Thyroid gland (tissue), 4 donors: ENCODE data around the gene KCNS3. TPM values are rescaled to one million over a fixed set of nuclear protein-coding genes. Genes with fewer than 3 reads are reported as not detected.

Experiments used
- DNase-seq, 2 donors: peaks; one replicate each; pipeline ENCODE4 v3.0.0-alpha.2; 2019
- H3K27ac ChIP-seq, 3 donors: fragments of 200-600 bp; sonication (generic); 1 replicate in 2 of 3; 2 replicates in 1 of 3; pipeline ENCODE4 v1.5.1; 2016 to 2019; ENCODE audit warnings: mild to moderate bottlenecking in 1 of 3, moderate library complexity in 1 of 3
- H3K27me3 ChIP-seq: fragments of 200-600 bp; sonication (generic); one replicate; pipeline ENCODE4 v1.5.1; 2019
- H3K36me3 ChIP-seq, 2 donors: fragments of 200-600 bp; sonication (generic); one replicate each; pipeline ENCODE4 v1.5.1; 2016 to 2019
- H3K4me1 ChIP-seq, 2 donors: fragments of 200-600 bp; sonication (generic); one replicate each; pipeline ENCODE4 v1.5.1; 2017 to 2019
- H3K4me3 ChIP-seq, 3 donors: fragments of 200-600 bp; sonication (generic); replicated peaks in 1 of 3; 1 replicate in 2 of 3; 2 replicates in 1 of 3; pipeline ENCODE4 v1.5.1; 2016; ENCODE audit warnings: mild to moderate bottlenecking in 1 of 3
- H3K9me3 ChIP-seq: fragments of 200-600 bp; sonication (generic); one replicate; pipeline ENCODE4 v1.5.1; 2017
- CTCF ChIP-seq, 6 experiments: fragments of 200-600 bp in 3 of 6; fragments of 450-650 bp in 3 of 6; sonication (generic) in 3 of 6; IDR thresholded peaks; one replicate each; pipeline ENCODE4 v1.5.1; 2016 to 2019; ENCODE audit warnings: antibody characterized with exemption in 6 of 6, mild to moderate bottlenecking in 2 of 6, inconsistent platforms in 1 of 6, moderate library complexity in 1 of 6
- POLR2A ChIP-seq, 2 donors: fragments of 450-650 bp; IDR thresholded peaks; one replicate each; pipeline ENCODE4 v1.6.1; 2017; ENCODE audit warnings: antibody characterized with exemption in 2 of 2, mild to moderate bottlenecking in 2 of 2, moderate library complexity in 1 of 2
- WGBS, 2 donors: methylation state at CpG; one replicate each; pipeline ENCODE4 v1.1.5; 2017; 5-methylcytosine and 5-hydroxymethylcytosine counted together
- intact Hi-C: fragments of 100-400 bp; cut with DNase I; formaldehyde crosslinking; loops from one replicate; pipeline ENCODE4 v1.15.1; 2023
- total RNA-seq, 4 donors: library from RNA; depleted of rRNA; stranded (reverse); fragments of >200 nt; gene quantifications; one replicate each; pipeline ENCODE4 v1.2.3, GENCODE V29; 2016

Gene KCNS3
- total RNA-seq, 4 donors from 2014 or later, result 6.2 to 25.1 (median 7.6) TPM

DNA sequence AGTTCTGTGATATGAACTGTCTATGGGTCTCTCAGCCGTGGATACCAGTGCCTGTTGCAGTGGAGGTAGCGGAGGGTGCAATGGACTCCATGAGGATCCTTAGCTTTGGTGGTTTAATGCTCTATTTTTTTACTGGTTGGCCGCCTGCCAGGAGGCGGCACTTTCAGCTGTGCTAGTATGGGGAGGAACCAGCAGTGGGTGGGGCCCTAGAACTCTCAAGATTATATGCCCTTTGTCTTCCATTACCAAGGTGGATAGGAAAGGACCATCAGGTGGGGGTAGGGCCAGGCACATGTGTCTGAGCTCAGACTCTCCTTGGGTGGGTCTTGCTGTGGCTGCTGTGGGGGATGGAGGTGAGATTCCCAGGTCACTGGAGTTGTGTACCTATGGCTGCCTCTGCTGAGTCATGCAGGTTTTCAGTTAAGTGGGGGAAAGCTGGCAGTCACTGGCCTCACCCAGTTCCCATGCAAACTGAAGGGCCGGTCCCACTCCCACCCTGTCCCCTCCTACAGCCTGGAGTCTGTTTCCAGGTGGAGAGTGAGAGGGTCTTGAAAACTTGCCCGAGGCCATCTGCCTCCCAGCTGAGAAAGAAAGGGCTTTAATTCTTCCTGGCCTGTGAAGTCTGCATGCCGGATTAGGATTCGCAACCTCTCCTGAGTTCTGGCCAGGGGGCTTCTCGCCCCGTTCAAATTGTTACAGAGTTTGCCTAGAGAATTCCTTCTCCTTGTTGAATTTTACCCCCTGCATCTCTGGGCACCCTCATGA, 14.5 kb downstream of the KCNS3 start:
- Histone ChIP-seq H3K4me1 (no peaks in the 10 kb centered on the region), H3K27ac (no peak overlapping the region), H3K9me3 (no peaks in the 10 kb centered on the region), H3K27me3 (no peaks in the 10 kb centered on the region), H3K36me3 (no peaks in the 10 kb centered on the region), H3K4me3 (no peak overlapping the region)
- DNase-seq, result no peak
- 54 to 67% methylated on average over 10 of the region's 10 CpGs for WGBS, 2 donors
- intact Hi-C loops, result no loop called here
- TF ChIP-seq CTCF (IDR thresholded peaks at IDR 0.05) (no peak), POLR2A (IDR thresholded peaks at IDR 0.05) (no peak)

DNA sequence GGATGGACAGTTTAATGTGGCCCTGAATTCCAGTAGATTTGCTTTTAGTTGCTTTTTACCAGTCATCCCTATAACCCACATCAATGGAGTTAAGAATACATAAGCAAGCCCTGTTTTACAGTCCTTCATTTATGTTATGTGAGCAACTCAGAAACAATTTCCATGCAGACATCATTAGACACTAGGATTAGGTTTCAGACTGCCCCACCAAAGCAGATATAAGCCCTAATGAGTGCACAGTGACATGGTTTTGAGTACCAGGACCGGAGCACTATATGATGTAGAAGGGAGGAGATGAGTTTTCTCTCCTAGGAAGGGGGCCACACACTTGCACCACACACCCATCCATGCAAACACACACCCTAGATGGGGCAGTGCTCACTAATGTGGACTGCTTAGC, 15.5 kb downstream of the KCNS3 start:
- no peaks in the 10 kb centered on the region for H3K27me3 ChIP-seq
- no peak for TF ChIP-seq CTCF (IDR thresholded peaks at IDR 0.05)
- TF ChIP-seq POLR2A (IDR thresholded peaks at IDR 0.05), result no peak
- no peaks in the 10 kb centered on the region for H3K9me3 ChIP-seq
- intact Hi-C loops, result no loop called here
- no peak for DNase-seq
- H3K4me3 ChIP-seq, result no peak overlapping the region
- no peaks in the 10 kb centered on the region for H3K4me1 ChIP-seq
- WGBS, 2 donors, result 0 to 67% methylated on average over 1 of the region's 1 CpG
- no peak overlapping the region for H3K27ac ChIP-seq
- H3K36me3 ChIP-seq, result no peaks in the 10 kb centered on the region

GRCh38 chr2:17894556-17894955, 16.1 kb downstream of the KCNS3 start:
- WGBS, 2 donors, result 54 to 62% methylated on average over 2 of the region's 2 CpGs
- intact Hi-C loops, result no loop called here
- Histone ChIP-seq H3K4me1 (no peaks in the 10 kb centered on the region), H3K4me3 (no peak overlapping the region), H3K9me3 (no peaks in the 10 kb centered on the region), H3K27ac (no peak overlapping the region), H3K27me3 (no peaks in the 10 kb centered on the region), H3K36me3 (no peaks in the 10 kb centered on the region)
- no peak for DNase-seq
- TF ChIP-seq POLR2A (IDR thresholded peaks at IDR 0.05), result no peak
- no peak for TF ChIP-seq CTCF (IDR thresholded peaks at IDR 0.05)

- Histone ChIP-seq H3K4me1 (no peaks in the 10 kb centered on the region), H3K9me3 (no peaks in the 10 kb centered on the region), H3K4me3 (no peak overlapping the region), H3K36me3 (no peaks in the 10 kb centered on the region), H3K27ac (no peak overlapping the region), H3K27me3 (no peaks in the 10 kb centered on the region)
- no peak for TF ChIP-seq POLR2A (IDR thresholded peaks at IDR 0.05)
- no peak for TF ChIP-seq CTCF (IDR thresholded peaks at IDR 0.05)
- intact Hi-C loops, result no loop called here
- no peak for DNase-seq
- WGBS, 2 donors, result 83 to 84% methylated on average over 4 of the region's 4 CpGs
Measured at GRCh38 chr2:17899871-17900270, 21.4 kb downstream of the KCNS3 start.

DNA sequence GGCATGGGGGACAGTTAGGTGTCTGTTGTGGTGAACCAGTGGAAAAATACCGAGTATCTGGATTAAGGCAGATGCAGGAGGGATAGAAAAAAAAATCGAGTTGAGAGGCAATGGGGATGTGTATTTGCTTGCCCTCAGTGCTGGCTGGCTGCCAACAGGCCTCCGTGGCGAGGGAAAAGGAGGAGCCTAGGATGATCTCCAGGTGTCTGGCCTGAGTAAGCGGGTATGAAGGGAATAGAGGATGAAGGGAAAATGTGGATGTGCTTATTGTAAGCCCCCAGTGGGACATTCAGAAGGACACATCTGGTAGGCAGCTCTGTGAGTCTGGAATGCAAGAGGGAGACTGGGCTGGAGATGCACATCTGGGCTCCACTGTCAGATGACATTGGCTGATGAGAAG, 22.8 kb downstream of the KCNS3 start:
- no peak for TF ChIP-seq POLR2A (IDR thresholded peaks at IDR 0.05)
- 45 to 55% methylated on average over 5 of the region's 5 CpGs for WGBS, 2 donors
- DNase-seq, result no peak
- Histone ChIP-seq H3K27me3 (no peaks in the 10 kb centered on the region), H3K9me3 (no peaks in the 10 kb centered on the region), H3K4me3 (no peak overlapping the region), H3K4me1 (no peaks in the 10 kb centered on the region), H3K36me3 (no peaks in the 10 kb centered on the region), H3K27ac (no peak overlapping the region)
- intact Hi-C loops, result no loop called here
